Uterus (tissue), 2 donors: ENCODE measurements around the gene PTGFRN.

ENCODE experiments used
- POLR2A ChIP-seq, 2 donors: fragments of 450-650 bp; IDR thresholded peaks; one replicate each; pipeline ENCODE4 v1.6.1; 2016; ENCODE audit warnings: antibody characterized with exemption in 2 of 2, mild to moderate bottlenecking in 1 of 2, moderate library complexity in 1 of 2
- TF ChIP-seq, protein P1 (sequence below), 4 experiments: fragments of 200-600 bp in 2 of 4; fragments of 450-650 bp in 2 of 4; sonication (generic) in 2 of 4; IDR thresholded peaks; one replicate each; pipeline ENCODE4 v1.5.1; 2016 to 2019; ENCODE audit warnings: antibody characterized with exemption in 4 of 4, mild to moderate bottlenecking in 2 of 4, moderate library complexity in 1 of 4

- TF ChIP-seq, protein P1, sequence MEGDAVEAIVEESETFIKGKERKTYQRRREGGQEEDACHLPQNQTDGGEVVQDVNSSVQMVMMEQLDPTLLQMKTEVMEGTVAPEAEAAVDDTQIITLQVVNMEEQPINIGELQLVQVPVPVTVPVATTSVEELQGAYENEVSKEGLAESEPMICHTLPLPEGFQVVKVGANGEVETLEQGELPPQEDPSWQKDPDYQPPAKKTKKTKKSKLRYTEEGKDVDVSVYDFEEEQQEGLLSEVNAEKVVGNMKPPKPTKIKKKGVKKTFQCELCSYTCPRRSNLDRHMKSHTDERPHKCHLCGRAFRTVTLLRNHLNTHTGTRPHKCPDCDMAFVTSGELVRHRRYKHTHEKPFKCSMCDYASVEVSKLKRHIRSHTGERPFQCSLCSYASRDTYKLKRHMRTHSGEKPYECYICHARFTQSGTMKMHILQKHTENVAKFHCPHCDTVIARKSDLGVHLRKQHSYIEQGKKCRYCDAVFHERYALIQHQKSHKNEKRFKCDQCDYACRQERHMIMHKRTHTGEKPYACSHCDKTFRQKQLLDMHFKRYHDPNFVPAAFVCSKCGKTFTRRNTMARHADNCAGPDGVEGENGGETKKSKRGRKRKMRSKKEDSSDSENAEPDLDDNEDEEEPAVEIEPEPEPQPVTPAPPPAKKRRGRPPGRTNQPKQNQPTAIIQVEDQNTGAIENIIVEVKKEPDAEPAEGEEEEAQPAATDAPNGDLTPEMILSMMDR (IDR thresholded peaks at IDR 0.05): no peak
- TF ChIP-seq POLR2A (IDR thresholded peaks at IDR 0.05): no peak
These were observed 36.3 kb downstream of the PTGFRN start for GRCh38 chr1:116945996-116946395.
